ENCODE data around the gene PLA2G6.

GRCh38 chr22:38112381-38112780, 69.2 kb downstream of the PLA2G6 start:
- no peak for TF ChIP-seq CBX3 (IDR thresholded peaks at IDR 0.05; ENCODE audit: low read depth)
- TF ChIP-seq RAD21 (IDR thresholded peaks at IDR 0.05; ENCODE audit: low read depth), result no peak
- no peak for TF ChIP-seq POLR2A (IDR thresholded peaks at IDR 0.05; ENCODE audit: borderline replicate concordance, extremely low read depth, insufficient read depth, insufficient read length)
- no peak for TF ChIP-seq POLR2AphosphoS5 (IDR thresholded peaks at IDR 0.05; ENCODE audit: low read depth, low read length)
- TF ChIP-seq EZH2phosphoT487 (IDR thresholded peaks at IDR 0.05; ENCODE audit: borderline replicate concordance), result no peak
- TF ChIP-seq CTCF (IDR thresholded peaks at IDR 0.05 in 2 of 3, conservative IDR thresholded peaks at IDR 0.05 in 1 of 3; ENCODE audit: borderline replicate concordance in 1 of 3, insufficient read depth in 1 of 3, low read depth in 2 of 3, low read length in 2 of 3), result no peak
- TF ChIP-seq ZFX (IDR thresholded peaks at IDR 0.05), result no peak
